NCI-H524 treated with DMSO at 0.1 percent for 48 hours (cell line): Measurements from ENCODE around the gene RBL1.
"Not testable (repeated sequence)": the region's sequence is repeated elsewhere in the genome, so short reads cannot be mapped to it uniquely, and the experiment has no call there.

ENCODE experiments used
- DNase-seq: peaks from one replicate; lab custom pipeline; 2025; lab: John Stamatoyannopoulos, UW

The RBL1 gene

DNA sequence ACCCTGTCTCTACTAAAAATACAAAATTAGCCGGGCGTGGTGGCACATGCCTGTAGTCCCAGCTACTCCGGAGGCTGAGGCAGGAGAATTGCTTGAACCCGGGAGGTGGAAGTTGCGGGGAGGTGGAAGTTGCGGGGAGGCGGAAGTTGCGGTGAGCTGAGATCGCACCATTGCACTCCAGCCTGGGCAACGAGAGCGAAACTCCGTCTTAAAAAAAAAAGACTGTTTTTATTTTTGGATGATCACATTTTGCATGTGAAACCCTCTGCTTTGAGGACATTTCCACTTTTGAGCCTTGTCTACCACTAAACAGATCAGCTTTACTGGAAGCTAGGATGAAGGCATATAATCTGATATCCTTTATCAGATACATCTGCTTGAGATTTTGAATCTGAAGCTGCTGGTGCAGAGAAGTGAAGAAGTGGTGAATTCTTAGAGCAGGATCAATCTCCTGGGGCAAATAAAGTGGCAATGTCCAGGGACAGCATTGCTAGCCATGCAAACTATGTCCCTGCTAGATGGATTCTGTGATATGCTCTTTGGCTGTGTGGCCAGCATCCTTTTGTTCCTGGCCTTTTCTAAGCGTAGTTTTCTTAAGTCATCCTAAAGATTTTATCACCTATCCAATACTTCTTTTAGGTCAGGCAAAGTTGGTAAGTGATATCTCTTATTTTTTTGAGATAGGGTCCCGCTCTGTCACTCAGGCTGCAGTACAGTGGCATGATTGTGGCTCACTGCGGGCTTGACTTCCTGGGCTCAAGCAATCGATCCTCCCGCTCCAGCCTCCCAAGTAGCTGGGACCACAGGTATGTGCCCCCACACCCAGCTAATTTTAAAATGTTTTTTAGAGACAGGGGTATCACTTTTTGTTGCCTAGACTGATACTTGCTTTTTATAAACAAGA is 23.3 kb downstream of the RBL1 start:
- no peak for DNase-seq

DNA sequence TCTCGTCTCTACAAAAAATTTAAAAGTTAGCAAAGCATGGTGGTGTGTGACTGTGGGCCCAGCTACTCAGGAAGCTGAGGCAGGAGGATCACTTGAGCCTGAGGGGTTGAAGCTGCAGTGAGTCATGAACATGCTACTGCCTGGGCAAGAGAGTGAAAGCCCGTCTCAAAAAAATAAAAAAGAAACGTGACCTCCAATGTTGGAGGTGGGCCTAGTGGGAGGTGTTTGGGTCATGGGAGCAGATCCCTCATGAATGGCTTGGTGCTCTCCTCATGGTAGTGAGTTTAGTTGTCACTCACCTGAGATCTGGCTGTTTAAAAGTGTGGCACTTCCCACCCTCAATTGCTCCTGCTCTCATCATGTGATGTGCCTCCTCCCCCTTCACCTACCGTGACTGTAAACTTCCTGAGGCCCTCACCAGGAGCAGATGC is 24.3 kb downstream of the RBL1 start:
- DNase-seq, result no peak

- not testable (repeated sequence) for DNase-seq
Observed at GRCh38 chr20:37069563-37069962, 26.2 kb downstream of the RBL1 start.

GRCh38 chr20:37066168-37066567 is 29.6 kb downstream of the RBL1 start:
- no peak for DNase-seq

- DNase-seq, result no peak
Observed at GRCh38 chr20:37055276-37055675, 40.5 kb downstream of the RBL1 start.

- DNase-seq, result no peak
Observed at GRCh38 chr20:37053230-37053950, 42.4 kb downstream of the RBL1 start.

DNA sequence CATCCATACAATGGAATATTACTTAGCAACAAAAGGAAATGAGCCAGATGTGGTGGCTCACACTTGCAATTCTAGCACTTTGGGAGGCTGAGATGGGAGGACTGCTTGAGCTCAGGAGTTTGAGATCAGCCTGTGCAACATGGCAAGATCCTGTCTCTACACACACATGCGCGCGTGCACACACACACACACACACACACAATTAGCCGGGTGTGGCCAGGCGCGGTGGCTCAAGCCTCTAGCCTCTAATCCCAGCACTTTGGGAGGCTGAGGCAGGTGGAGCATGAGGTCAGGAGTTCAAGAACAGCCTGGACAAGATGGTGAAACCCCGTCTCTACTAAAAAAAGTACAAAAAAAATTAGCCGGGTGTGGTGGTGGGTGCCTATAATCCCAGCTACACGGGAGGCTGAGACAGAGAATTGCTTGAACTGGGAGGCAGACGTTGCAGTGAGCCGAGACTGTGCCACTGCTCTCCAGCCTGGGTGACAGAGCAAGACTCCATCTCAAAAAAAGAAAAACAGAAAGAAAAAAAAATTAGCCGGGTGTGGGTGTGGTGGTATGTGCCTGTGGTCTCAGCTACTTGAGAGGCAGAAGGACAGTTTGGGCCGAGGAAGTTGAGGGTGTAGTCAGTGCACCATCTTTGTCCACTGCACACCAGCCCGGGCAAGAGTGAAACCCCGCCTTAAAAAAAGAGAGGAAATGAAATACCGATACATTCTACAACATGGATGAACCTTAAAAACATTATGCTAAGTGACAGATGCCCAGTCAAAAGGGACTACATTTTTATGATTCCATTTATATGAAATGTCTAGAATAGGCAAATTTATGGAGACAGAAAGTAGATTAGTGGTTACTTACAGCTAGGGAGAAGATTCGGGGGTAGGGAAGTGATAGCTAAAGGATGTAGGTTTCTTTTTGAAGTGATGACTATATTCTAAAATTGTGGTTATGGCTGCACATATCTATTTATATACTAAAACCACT is 52.5 kb downstream of the RBL1 start:
- DNase-seq, result no peak

DNA sequence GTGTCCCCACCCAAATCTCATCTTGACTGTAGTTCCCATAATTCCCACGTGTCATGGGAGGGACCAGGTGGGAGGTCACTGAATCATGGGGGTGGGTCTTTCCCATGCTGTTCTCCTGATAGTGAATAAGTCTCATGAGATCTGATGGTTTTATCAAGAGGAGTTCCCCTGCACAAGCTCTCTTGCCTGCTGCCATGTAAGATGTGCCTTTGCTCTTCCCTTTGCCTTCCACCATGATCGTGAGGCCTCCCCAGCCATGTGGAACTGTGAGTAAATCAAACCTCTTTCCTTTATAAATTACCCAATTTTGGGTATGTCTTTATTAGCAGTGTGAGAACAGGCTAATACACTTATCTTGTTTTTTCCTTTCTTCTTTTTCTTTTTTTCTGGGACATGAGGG is 56.4 kb downstream of the RBL1 start:
- not testable (repeated sequence) for DNase-seq

GRCh38 chr20:37032077-37032476 is 63.7 kb downstream of the RBL1 start:
- no peak for DNase-seq

DNA sequence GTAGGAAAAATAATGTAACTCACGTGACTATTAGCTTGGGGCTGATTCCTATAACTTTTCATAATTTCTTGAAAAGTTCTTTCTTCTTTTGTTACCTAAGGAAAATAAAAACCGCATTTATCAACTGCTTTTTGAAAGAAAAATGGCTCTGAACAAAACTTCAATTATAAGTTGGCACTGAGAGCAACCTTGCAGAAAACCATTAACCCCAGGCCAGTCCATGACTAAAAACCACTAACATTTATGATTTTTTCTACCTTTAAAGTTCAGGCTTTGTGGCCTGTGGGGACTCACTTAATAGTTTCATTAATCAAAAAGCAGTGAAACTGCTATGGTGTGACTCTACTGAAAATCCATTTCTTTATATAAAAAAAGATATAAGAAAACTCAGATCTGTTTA is 75.2 kb downstream of the RBL1 start:
- no peak for DNase-seq

- not testable (repeated sequence) for DNase-seq
Observed at GRCh38 chr20:37012631-37013030, 83.2 kb downstream of the RBL1 start.

DNA sequence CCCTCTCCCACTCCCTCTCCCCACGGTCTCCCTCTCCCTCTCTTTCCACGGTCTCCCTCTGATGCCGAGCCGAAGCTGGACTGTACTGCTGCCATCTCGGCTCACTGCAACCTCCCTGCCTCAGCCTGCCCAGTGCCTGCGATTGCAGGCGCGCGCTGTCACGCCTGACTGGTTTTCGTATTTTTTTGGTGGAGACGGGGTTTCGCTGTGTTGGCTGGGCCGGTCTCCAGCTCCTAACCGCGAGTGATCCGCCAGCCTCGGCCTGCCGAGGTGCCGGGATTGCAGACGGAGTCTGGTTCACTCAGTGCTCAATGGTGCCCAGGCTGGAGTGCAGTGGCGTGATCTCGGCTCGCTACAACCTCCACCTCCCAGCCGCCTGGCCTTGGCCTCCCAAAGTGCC is 83.9 kb downstream of the RBL1 start:
- DNase-seq, result not testable (repeated sequence)

DNA sequence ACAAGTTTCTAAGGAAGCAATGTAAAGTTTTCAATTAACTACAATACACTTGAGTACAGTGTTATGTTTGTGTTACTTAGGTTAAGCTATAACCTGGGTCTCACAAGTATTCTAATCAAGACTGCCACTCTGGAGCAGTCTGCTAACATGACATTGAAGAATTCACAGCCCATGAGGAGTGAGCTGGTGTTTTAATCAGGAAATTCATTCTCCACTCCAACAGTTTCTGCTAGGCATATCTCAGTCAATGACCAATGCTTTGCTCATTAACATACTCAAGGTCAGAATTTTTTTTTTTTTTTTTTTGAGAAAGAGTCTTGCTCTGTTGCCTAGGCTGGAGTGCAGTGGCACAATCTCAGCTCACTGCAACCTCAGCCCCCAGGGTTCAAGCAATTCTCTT is 84.7 kb downstream of the RBL1 start:
- DNase-seq, result no peak

DNA sequence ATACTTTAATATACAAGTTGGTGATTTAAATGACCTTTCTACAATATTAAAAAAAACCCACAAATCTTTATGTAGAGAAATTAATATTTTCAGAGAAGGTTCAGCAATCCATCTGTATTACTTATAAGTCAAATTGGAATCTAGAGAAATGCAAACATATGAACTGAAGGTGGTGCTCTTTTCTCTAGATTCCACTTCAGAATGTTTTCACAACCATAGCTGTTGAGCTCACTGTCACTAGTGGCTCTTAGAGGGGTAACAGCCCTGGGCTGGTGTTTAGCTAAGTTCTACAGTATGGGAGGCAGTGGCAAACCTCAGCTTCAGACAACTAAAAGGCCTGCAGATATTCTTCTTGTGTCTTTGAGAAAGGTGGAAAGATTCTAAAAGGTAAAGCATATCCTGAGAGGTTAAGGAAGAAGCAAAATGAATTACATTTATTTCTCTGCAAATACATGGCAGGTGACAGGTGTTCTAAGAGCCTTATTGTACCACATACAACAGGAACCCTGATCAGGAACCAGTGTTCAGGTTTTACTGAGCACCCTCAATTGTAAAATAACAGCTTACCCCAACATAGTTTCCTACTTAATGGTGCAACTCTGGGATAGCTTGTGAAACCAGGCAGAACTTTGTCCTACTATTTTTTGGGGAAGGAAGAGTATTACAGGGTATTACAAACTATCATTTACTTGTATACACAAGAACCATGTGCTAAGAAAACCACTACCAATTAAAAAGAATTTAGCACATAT is 87.7 kb downstream of the RBL1 start:
- no peak for DNase-seq

DNA sequence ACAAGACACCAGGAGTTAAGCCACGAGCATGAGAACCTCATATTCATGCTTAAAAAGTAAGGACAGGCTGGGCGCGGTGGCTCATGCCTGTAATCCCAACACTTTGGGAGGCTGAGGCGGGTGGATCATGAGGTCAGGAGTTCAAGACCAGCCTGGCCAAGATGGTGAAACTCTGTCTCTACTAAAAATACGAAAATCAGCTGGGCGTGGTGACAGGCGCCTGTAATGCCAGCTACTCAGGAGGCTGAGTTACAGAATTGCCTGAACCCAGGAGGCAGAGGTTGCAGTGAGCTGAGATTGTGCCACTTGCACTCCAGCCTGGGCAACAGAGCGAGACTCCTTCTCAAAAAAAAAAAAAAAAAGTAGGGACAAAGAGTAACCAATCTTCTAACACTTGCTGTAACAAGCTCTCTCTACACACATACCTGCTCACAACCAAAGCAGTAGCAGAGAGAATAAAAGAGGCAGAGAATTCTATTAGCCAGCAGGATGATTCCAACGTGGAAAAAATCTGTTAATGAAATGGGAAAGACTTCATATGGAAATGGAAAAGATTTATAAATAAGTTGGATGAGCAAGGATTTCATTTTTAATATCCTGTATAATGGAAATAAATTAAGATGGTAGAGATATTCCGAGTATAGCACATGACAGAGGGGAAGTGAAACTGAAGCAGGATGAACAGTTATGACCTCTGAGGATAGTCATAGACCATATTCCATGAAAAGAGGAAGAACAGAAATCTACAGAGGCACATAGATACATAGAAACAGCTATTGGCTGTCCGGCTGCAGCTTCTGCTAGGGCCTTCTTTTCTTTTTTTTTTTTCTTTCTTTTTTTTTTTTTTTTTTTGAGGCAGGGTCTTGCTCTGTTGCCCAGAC is 90.5 kb downstream of the RBL1 start:
- DNase-seq, result not testable (repeated sequence)

DNA sequence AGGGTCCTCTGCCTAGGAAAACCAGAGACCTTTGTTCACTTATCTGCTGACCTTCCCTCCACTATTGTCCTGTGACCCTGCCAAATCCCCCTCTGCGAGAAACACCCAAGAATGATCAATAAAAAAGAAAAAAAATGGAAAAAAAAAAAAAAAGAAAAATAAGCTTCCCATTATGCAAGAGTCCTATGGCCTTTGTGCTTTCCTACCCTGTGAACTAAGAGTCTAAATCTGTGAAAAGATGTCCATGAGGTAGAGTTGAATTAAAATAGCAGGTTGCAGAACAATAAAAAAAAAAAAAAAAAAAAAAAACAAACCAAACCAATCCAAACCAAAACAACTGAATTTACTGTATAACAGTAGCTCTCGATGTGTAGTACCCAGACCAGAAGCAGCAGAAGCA is 94.2 kb downstream of the RBL1 start:
- not testable (repeated sequence) for DNase-seq

GRCh38 chr20:37000171-37000570 is 95.6 kb downstream of the RBL1 start:
- not testable (repeated sequence) for DNase-seq

DNA sequence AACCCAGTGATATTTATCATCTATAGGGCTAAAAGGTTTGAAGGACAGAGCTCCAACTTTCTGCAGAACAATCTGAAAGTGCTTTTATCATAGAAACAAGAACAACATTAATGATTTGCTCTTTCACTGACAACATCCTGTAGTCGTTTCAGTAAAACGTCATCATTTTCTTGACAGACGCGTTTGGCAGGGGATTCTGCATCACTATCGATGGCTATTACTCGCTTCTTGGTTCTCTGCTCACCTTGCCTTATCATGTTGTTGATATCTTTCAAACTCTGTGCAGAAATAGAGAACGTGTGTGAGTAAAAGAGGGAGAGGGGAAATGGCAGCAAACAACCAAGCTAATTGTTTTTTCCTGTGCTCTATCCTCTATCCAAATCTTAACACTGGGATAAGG is 97.1 kb downstream of the RBL1 start:
- no peak for DNase-seq

GRCh38 chr20:36997121-36997520 is 98.7 kb downstream of the RBL1 start:
- no peak for DNase-seq

DNA sequence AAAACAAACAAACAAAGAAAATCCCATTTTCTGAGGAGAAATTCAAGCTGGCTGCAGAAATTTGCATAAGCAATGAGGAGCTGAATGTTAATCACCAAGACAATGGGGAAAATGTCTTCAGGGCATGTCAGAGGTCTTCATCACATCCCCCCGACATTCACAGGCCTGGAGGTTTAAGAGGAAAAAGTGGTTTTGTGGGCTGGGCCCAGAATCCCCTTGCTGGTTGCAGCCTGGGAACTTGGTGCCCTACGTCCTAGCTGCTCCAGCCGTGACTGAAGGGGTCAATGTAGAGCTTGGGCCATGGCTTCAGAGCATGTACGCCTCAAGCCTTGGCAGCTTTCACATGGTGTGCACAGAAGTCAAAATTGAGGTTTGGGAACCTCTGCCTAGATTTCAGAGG is 101.6 kb downstream of the RBL1 start:
- not testable (repeated sequence) for DNase-seq
